WERI-Rb-1 (cell line): ENCODE results near the gene JPT2.

Source experiments
- DNase-seq: peaks from one replicate; pipeline ENCODE4 v3.0.0-alpha.2; 2020
- H3K27ac ChIP-seq: fragments of 250-450 bp; sonication (Bioruptor Pico); 2 replicates; pipeline ENCODE4 v1.5.1; 2020; ENCODE audit warnings: mild to moderate bottlenecking, moderate library complexity
- H3K27me3 ChIP-seq: fragments of 250-450 bp; sonication (Bioruptor Pico); 2 replicates; pipeline ENCODE4 v1.5.1; 2021; ENCODE audit warnings: mild to moderate bottlenecking, low read depth, moderate library complexity; ENCODE audit not compliant: insufficient read depth, severe bottlenecking
- H3K36me3 ChIP-seq: fragments of 250-450 bp; sonication (Bioruptor Pico); 2 replicates; pipeline ENCODE4 v1.5.1; 2020; ENCODE audit warnings: mild to moderate bottlenecking, moderate library complexity
- H3K4me3 ChIP-seq: 2 replicates; pipeline ENCODE4 v1.5.1; 2011; ENCODE audit warnings: low read depth, mild to moderate bottlenecking, control low read depth, low read length
- H3K9me3 ChIP-seq: fragments of 250-450 bp; sonication (Bioruptor Pico); 2 replicates; pipeline ENCODE4 v1.5.1; 2021; ENCODE audit warnings: mild to moderate bottlenecking, moderate library complexity; ENCODE audit not compliant: severe bottlenecking
- CTCF ChIP-seq: IDR thresholded peaks from 2 replicates; pipeline ENCODE4 v1.5.1; 2011; ENCODE audit warnings: low read depth, mild to moderate bottlenecking, control low read depth, inconsistent platforms, low read length

The JPT2 gene

GRCh38 chr16:1643521-1643920 lies 34.6 kb upstream of the JPT2 start:
- H3K27me3 ChIP-seq = no peaks in the 10 kb centered on the region
- H3K9me3 ChIP-seq = no peaks in the 10 kb centered on the region
- H3K27ac ChIP-seq = no peak overlapping the region
- H3K4me3 ChIP-seq = no peak overlapping the region
- H3K36me3 ChIP-seq = peaks cover 62% of the 10 kb centered on the region
- no peak for TF ChIP-seq CTCF
- no peak for DNase-seq

GRCh38 chr16:1645914-1646525 lies 32.1 kb upstream of the JPT2 start:
- Histone ChIP-seq H3K4me3 (no peak overlapping the region), H3K27me3 (no peaks in the 10 kb centered on the region), H3K9me3 (no peaks in the 10 kb centered on the region), H3K27ac (no peak overlapping the region), H3K36me3 (peaks cover 41% of the 10 kb centered on the region)
- no peak for DNase-seq
- no peak for TF ChIP-seq CTCF

GRCh38 chr16:1647856-1648255 lies 30.2 kb upstream of the JPT2 start:
- Histone ChIP-seq H3K27me3 (no peaks in the 10 kb centered on the region), H3K4me3 (no peak overlapping the region), H3K36me3 (peaks cover 39% of the 10 kb centered on the region), H3K27ac (no peak overlapping the region), H3K9me3 (no peaks in the 10 kb centered on the region)
- TF ChIP-seq CTCF = no peak
- no peak for DNase-seq

GRCh38 chr16:1650131-1650530 lies 27.9 kb upstream of the JPT2 start:
- no peak overlapping the region for H3K4me3 ChIP-seq
- H3K27ac ChIP-seq = no peak overlapping the region
- no peak for DNase-seq
- no peak for TF ChIP-seq CTCF
- H3K27me3 ChIP-seq = no peaks in the 10 kb centered on the region
- no peaks in the 10 kb centered on the region for H3K9me3 ChIP-seq
- H3K36me3 ChIP-seq = peaks cover 52% of the 10 kb centered on the region

- TF ChIP-seq CTCF = no peak
- peaks cover 59% of the 10 kb centered on the region for H3K36me3 ChIP-seq
- H3K4me3 ChIP-seq = no peak overlapping the region
- no peaks in the 10 kb centered on the region for H3K9me3 ChIP-seq
- H3K27ac ChIP-seq = no peak overlapping the region
- H3K27me3 ChIP-seq = no peaks in the 10 kb centered on the region
- DNase-seq = no peak
Measured at GRCh38 chr16:1651094-1651973, 26.7 kb upstream of the JPT2 start.

GRCh38 chr16:1651974-1652312 lies 26.1 kb upstream of the JPT2 start:
- no peak overlapping the region for H3K4me3 ChIP-seq
- no peak for TF ChIP-seq CTCF
- peaks cover 59% of the 10 kb centered on the region for H3K36me3 ChIP-seq
- H3K9me3 ChIP-seq = no peaks in the 10 kb centered on the region
- no peaks in the 10 kb centered on the region for H3K27me3 ChIP-seq
- no peak overlapping the region for H3K27ac ChIP-seq
- no peak for DNase-seq
